ENCODE results near the gene FAM241A. TPM values are rescaled to one million over a fixed set of nuclear protein-coding genes. Genes with fewer than 3 reads are reported as not detected.

Gene FAM241A
- total RNA-seq, 1 donor from 2014 or later: 2.9 TPM

DNA sequence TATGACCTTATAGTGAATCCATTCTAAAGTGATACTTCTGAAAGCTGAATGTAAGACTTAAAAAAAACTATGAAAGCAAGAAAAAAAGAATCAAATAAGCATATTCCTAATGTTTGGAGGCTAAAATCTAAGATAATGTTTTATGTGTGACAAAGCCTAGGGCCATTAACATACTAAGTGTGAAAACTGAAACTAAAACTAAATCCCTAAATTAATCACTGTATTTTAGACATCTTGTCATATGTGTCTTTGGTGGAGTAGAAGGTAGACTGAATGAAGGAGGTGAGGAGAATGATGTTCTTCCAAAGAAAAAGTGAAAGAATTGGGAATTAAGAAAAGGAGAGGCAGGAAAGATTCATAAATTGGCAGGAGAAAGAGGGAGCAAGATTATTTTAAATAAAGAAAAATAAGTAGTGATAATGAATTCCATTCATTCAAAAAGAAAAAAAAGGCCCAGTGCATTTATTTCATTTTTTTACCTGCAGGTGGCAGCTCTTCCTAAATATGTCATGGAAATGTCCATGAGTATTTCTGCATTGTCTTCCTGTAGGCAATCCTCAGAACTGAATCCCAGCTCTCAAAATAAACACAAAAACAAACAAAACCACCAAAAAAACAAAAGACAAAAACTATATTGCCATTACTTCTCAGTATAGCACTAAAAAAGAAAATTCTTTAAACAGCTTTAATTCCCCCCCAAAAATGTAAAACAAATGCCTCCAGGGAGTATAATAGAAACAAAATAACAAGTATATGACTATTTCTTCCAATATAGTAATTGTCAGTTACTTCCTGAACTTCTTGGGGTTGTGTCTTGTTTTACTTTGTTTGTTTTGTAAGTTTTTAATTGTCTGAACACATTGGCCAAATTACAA is 69.4 kb downstream of the FAM241A start:
- no peak for DNase-seq

DNA sequence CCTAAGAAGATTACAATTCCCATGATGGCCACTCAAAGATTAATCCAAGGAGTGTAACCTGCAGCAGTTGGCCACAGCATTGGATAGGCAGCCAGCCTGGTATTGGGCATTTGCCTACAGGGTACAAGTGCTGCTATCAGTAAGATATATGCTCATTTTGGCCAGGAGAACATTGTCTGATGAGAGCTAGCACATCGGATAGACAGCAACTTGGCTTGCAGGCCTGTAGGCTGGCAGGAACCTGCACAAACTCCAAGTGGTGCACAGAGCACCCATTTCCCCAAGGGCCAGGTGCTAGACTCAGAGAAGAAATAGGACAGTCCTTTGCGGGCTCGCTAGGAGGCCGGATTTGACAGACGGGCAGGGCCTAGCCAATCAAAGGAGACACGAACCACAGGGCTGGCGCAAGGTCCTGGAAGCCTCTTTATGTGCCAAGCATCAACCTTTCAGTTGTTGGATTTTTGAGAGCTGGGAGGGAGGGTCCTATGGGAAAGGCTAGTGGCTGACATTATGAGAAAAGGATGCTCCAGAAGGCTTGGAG is 74.6 kb downstream of the FAM241A start:
- DNase-seq: no peak

DNA sequence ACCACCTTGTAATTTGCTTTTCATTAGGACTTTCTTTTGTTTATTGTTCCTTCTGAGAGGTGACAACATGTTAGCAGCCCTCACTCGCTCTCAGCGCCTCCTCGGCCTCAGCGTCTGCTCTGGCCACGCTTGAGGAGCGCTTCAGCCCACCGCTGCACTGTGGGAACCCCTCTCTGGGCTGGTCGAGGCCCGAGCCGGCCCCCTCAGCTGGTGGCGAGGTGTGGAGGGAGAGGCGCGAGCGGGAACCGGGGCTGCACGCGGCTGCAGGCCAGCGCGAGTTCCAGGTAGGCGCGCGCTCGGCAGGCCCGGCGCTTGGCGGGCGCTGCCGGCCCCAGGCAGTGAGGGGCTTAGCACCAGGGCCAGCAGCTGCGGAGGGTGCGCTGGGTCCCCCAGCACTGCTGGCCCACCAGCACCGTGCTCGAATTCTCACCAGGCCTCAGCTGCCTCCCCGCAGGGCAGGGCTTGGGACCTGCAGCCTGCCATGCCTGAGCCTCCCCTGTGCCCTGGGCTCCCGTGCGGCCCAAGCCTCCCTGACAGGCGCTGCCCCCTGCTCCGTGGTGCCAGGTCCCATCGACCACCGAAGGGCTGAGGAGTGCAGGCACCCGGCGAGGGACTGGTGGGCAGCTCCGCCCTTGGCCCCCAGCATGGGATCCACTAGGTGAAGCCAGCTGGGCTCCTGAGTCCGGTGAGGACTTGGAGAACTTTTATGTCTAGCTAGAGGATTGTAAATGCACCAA is 77.1 kb downstream of the FAM241A start:
- DNase-seq: no peak

DNA sequence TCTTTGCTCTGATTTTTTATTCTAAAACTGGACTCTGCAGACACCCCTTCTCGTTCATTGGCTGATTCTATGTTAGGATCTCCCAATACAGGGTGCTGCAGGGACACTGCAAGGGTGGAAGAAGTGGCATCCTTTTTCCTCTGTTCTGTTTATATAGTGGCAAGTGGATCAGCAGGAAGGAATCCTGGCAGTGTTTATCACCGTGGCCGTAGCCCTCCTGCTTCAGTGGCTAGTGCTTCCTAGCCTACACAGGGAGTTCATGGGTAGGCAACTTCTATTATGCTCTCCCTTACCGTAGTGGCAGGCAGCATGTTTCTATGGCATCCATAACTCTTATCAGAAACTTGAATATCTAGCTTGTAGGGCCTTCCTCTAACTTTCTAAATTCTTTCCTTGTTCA is 79.9 kb downstream of the FAM241A start:
- no peak for DNase-seq

DNA sequence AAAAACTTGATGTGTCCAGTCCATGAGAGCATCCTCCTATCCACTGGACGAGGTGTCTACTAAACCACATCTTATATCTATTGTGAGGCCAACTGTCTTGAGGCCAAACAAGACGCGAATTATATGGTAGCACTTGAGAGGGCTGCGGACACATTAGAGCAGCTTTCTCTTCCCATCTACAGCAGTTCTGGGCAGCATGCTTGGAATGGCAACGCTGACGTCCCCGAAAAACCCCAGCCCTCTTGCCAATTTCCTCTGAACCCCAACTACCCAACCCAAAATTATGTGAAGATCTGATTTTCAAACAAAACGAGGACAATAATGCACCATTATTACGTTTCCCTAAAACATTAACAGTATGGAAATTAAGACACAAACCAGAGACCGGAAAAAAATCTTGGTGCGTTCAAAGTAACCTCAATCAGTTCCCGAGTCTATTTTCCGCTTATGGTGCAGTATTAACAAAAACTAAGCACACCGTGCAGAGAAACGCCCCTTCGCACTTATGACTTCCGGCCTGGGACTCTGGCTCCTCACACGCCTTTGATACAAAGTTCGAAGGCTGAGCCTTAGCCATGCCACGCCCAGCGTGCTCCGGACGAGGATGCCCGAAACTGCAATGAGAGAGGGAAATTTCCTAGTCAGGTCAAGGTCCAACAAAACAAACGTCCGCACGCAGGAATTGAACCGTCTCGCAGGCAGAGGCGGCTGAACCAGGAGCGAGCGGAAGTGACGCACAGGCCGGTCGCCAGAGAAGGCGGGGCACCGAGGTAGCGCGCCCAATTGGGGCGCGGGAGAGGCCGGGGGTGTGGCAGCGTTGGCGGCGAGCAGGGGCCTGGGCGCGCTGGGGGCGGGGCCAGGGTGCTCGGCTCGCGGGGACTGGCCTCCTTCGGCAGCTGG is 85.9 kb downstream of the FAM241A start:
- peak; percentile 95 for DNase-seq

DNA sequence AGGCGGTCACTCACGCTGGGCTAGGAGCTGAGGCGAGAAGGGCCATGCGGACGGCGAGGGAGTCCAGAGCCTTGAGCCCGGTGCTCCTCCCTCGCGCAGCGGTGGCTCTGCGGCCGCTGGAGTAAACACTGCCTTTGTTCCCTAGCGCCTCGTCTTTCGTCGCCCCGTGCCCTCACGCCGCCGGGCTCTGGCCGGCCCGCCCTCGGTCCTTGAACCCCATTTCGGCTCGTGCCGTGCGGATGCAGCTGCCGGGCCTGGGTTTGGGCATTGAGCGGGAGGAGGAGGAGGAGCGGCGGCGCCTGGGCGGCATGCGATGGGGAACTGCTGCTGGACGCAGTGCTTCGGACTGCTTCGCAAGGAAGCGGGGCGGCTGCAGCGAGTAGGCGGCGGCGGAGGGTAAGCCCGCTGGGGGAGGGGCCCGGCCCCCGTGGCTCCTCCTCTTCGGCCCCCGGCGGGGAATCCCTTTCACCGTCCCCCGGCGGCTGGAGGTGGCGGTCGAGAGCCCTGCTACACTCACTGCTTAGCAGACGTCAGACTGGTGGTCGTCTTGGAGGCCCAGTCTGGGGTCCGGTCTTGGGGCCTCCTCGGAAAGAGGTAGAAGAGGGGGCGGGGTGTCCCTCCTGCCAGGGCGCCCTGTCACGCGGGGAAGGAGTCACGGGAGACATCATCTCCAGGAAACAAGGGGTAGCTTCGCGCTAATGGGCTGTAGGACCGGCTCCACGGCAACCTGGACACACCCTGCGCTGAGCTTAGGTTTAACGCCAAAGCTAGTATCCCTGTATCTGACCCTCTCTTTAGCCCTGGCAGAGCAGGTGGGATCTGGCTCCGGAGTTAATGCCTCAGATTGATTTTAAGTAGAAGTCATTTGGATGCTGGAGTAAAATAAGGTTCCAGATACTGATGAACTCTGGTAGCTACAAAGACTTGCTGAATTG is 86.8 kb downstream of the FAM241A start, which contains the start of gene AP1AR:
Gene AP1AR, plus strand, starts transcription at position 9 of the 935 bp plus-strand sequence. Its CDS starts 305 bp downstream, at position 314.
- peak; percentile 58 for DNase-seq

DNA sequence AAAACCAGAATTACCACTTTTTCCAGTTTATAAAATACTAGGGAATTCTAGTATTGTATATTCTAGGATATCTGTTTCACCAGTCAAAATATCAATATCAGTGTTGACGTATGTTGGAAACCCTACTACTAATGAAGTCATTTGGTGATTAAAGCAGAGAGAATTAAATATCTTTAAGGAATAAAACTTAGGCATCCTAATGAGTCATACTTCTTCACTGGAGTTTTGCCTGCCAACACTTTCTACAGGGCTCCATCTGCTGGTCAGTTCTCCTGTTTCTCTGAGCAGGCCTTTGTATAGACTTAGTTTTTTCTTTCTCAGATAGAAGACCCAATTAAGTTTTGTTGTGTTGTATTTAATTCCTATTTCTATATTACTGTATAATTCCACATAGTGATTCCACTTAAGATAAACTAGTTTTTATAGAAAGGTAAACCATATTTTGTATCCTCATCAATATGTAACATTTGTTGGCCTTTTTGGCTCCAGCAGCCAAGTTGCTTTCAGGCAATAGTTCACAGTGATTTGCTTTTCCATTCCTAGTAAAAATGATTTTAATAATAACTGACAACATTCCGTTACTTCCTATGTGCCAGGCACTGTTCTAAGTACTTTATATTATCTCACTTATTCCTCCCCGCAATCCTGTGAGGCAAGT is 89.8 kb downstream of the FAM241A start:
- peak; percentile 52 for DNase-seq

DNA sequence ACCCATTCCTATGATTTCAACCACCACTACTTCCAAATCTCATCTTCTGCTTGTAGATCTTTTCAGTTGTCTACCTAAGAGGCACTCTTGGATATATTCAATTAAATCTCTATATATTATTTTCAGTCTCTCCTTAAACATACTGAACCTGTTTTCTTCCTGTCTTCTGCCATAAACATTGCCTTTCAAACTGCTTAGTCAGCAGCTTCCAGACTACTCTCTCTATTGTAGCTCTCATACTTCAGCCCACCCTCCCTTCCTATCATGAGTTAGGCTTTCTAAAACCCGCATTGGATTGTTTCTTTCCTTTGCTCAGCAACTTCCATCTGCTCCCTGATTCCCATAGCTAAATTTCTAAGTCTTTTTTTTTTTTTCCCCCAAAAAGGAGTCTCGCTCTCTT is 90.8 kb downstream of the FAM241A start:
- no peak for DNase-seq

DNA sequence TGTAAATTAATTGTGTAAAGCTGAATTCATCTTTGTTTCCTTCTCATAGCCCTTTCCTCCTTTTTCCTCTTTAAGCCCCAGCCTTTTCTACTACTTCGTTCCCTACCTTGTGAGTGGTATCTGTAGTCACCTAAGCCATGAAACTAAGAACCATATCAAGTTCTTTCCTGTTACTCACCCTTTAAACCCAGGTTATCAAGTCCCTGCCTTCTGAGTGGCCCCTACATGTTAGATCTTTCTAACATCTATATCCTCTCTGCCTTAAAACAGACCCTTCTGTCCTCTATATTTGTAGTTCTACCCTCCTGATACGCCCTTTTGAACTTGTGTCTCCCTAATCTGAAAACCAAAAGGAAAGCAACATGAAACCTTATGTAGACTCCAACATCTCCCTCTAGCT is 93.6 kb downstream of the FAM241A start:
- DNase-seq: no peak

Other genes with a start within 250 kb of the FAM241A start
- gene AP1AR, start 86.3 kb downstream of the FAM241A start, total RNA-seq: 19.8 TPM
- 10.2 TPM for gene TIFA, start 140.4 kb downstream of the FAM241A start, total RNA-seq
- gene ALPK1, start 151.9 kb downstream of the FAM241A start, total RNA-seq: 18.2 TPM